Thyroid gland (tissue), 4 donors: ENCODE results near the gene AFF3.

Experiments used
- CTCF ChIP-seq, 6 experiments: fragments of 200-600 bp in 3 of 6; fragments of 450-650 bp in 3 of 6; sonication (generic) in 3 of 6; IDR thresholded peaks; one replicate each; pipeline ENCODE4 v1.5.1; 2016 to 2019; ENCODE audit warnings: antibody characterized with exemption in 6 of 6, mild to moderate bottlenecking in 2 of 6, inconsistent platforms in 1 of 6, moderate library complexity in 1 of 6
- POLR2A ChIP-seq, 2 donors: fragments of 450-650 bp; IDR thresholded peaks; one replicate each; pipeline ENCODE4 v1.6.1; 2017; ENCODE audit warnings: antibody characterized with exemption in 2 of 2, mild to moderate bottlenecking in 2 of 2, moderate library complexity in 1 of 2

GRCh38 chr2:99880964-99881294 lies 261.5 kb downstream of the AFF3 start:
- TF ChIP-seq CTCF (IDR thresholded peaks at IDR 0.05): no peak
- TF ChIP-seq POLR2A (IDR thresholded peaks at IDR 0.05): no peak
